Left renal pelvis (tissue), 4 donors: ENCODE results near the gene TRAK2. TPM values are rescaled to one million over a fixed set of nuclear protein-coding genes. Genes with fewer than 3 reads are reported as not detected.
"Not testable (repeated sequence)": the region's sequence is repeated elsewhere in the genome, so short reads cannot be mapped to it uniquely, and the experiment has no call there.

Experiments
- DNase-seq, 4 donors: peaks; one replicate each; pipeline ENCODE4 v3.0.0-alpha.2; 2013; ENCODE audit warnings: low read depth in 4 of 4, low spot score in 3 of 4
- polyA plus RNA-seq, 4 donors: library from polyadenylated mRNA; unstranded; fragments of 120-200 nt; gene quantifications; one replicate each; pipeline ENCODE4 v1.2.1, GENCODE V29; 2013; ENCODE audit not compliant: insufficient read length in 4 of 4

TRAK2 gene
- polyA plus RNA-seq, 4 donors, result 39.0 to 47.0 (median 42.1) TPM

GRCh38 chr2:201415149-201415548, 36.1 kb downstream of the TRAK2 start:
- no peak for DNase-seq

GRCh38 chr2:201414099-201415023, 36.9 kb downstream of the TRAK2 start:
- no peak for DNase-seq

- DNase-seq, result no peak
These were observed 37.7 kb downstream of the TRAK2 start for GRCh38 chr2:201413552-201413951.

- no peak for DNase-seq
These were observed 38.1 kb downstream of the TRAK2 start for GRCh38 chr2:201413143-201413542.

GRCh38 chr2:201411421-201411820, 39.8 kb downstream of the TRAK2 start:
- DNase-seq, result no peak

- DNase-seq, result no peak
These were observed 42.3 kb downstream of the TRAK2 start for GRCh38 chr2:201408931-201409330.

- DNase-seq, result no peak
These were observed 44.0 kb downstream of the TRAK2 start for GRCh38 chr2:201407265-201407664.

GRCh38 chr2:201406077-201406662, 45.1 kb downstream of the TRAK2 start:
- no peak for DNase-seq

GRCh38 chr2:201404699-201405280, 46.5 kb downstream of the TRAK2 start:
- no peak for DNase-seq

- DNase-seq, result no peak
These were observed 47.4 kb downstream of the TRAK2 start for GRCh38 chr2:201403880-201404279.

GRCh38 chr2:201402651-201403562, 48.4 kb downstream of the TRAK2 start:
- DNase-seq, result no peak

GRCh38 chr2:201401815-201402214, 49.4 kb downstream of the TRAK2 start:
- no peak for DNase-seq

- no peak for DNase-seq
These were observed 54.7 kb downstream of the TRAK2 start for GRCh38 chr2:201396595-201396994.

GRCh38 chr2:201383136-201383535, 68.1 kb downstream of the TRAK2 start:
- DNase-seq, result no peak

- no peak for DNase-seq
These were observed 72.5 kb downstream of the TRAK2 start for GRCh38 chr2:201378496-201379397.

GRCh38 chr2:201377218-201377617, 74.0 kb downstream of the TRAK2 start:
- no peak for DNase-seq

- DNase-seq, result no peak
These were observed 81.5 kb downstream of the TRAK2 start for GRCh38 chr2:201369775-201370174.

- DNase-seq, result not testable (repeated sequence)
These were observed 81.9 kb downstream of the TRAK2 start for GRCh38 chr2:201369318-201369717.

- DNase-seq, result no peak
These were observed 85.1 kb downstream of the TRAK2 start for GRCh38 chr2:201366146-201366545.
